GM12801 (cell line): ENCODE measurements around the gene GGT5.

Experiments
- CTCF ChIP-seq: IDR thresholded peaks from one replicate; pipeline ENCODE4 v1.5.1; 2011; ENCODE audit warnings: control low read depth; ENCODE audit not compliant: insufficient read length; ENCODE audit errors: extremely low read depth

The GGT5 gene

GRCh38 chr22:24179478-24180210, 65.2 kb downstream of the GGT5 start:
- TF ChIP-seq CTCF: no peak

- no peak for TF ChIP-seq CTCF
Observed at GRCh38 chr22:24178502-24179440, 66.1 kb downstream of the GGT5 start.

- TF ChIP-seq CTCF: no peak
Observed at GRCh38 chr22:24178021-24178431, 66.9 kb downstream of the GGT5 start.

- no peak for TF ChIP-seq CTCF
Observed at GRCh38 chr22:24177456-24177855, 67.4 kb downstream of the GGT5 start.

GRCh38 chr22:24177045-24177444, 67.8 kb downstream of the GGT5 start:
- no peak for TF ChIP-seq CTCF

- no peak for TF ChIP-seq CTCF
Observed at GRCh38 chr22:24176630-24177029, 68.3 kb downstream of the GGT5 start.

GRCh38 chr22:24176040-24176439, 68.8 kb downstream of the GGT5 start:
- TF ChIP-seq CTCF: no peak
